ENCODE data around the gene ABLIM1.

GRCh38 chr10:114495303-114495702 is 162.8 kb downstream of the ABLIM1 start:
- no peak for TF ChIP-seq EZH2 (IDR thresholded peaks at IDR 0.05; ENCODE audit: low read length, missing control alignments)
- no peak for TF ChIP-seq CTCF (conservative IDR thresholded peaks at IDR 0.05 in 1 of 2, IDR thresholded peaks at IDR 0.05 in 1 of 2; ENCODE audit: low read depth in 1 of 2, low read length in 2 of 2)

Data from fibroblast of lung (primary cell).